Coronary artery (tissue), 2 donors: ENCODE data around the gene F13A1.

Experiments
- DNase-seq: peaks from one replicate; pipeline ENCODE4 v3.0.0-alpha.2; 2017; ENCODE audit warnings: low spot score
- H3K27ac ChIP-seq, 2 donors: fragments of 200-600 bp; sonication (generic); one replicate each; pipeline ENCODE4 v1.5.1; 2016 to 2019
- H3K4me3 ChIP-seq: fragments of 200-600 bp; sonication (generic); 2 replicates; pipeline ENCODE4 v1.5.1; 2016; ENCODE audit warnings: mild to moderate bottlenecking, moderate library complexity
- CTCF ChIP-seq: fragments of 200-600 bp; sonication (generic); IDR thresholded peaks from one replicate; pipeline ENCODE4 v1.5.1; 2019; ENCODE audit warnings: antibody characterized with exemption

The F13A1 gene

GRCh38 chr6:6244624-6245023 lies 75.8 kb downstream of the F13A1 start:
- TF ChIP-seq CTCF: no peak
- no peak overlapping the region for H3K27ac ChIP-seq
- H3K4me3 ChIP-seq: no peak overlapping the region
- no peak for DNase-seq

- TF ChIP-seq CTCF: no peak
- Histone ChIP-seq H3K4me3 (no peak overlapping the region), H3K27ac (no peak overlapping the region)
- no peak for DNase-seq
Observed at GRCh38 chr6:6243846-6244245, 76.6 kb downstream of the F13A1 start.

DNA sequence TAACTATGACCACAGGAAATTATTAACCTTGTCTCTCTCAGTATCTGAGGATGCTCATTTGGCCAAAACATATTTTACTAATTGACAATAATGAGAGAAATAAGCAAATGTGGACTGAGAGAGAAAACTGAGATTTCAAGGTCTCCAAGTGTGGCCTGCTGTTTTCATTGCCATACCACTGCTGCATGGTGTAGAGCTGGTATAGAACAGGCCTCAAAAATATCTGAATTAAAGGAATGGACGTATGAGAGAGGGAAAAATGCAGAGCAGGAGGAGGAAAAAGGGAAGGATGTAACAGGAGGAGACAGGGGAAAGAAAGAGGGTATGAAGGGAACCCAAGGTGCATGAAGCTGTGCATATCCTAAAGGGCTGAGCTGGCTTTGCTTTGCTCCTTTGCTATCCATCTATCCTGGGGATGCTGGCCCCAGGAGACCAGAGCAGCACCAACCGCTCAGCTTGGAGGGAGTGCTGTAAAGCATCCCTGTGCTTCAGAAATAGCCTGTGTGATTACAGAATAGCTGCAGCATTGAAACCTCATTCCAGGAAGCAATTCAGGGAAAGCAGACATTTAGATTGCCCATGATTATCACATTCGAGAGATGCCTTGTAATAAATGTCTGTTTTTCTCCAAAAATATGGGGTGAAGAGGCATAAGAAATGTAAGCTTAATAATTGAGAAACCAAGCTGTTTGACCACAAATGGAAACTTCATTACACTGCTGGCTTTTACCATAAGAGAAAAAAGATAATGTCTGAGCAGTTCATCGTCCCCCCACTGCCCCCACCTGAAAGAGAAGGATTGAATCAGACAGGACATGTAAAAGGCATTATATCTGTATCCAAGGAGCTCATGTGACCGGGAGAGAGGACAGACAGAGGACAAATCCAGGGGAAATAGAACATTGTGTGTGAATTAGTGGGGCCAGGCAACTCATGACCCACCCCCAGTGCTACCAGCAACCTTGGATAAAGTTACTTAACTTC lies 80.6 kb downstream of the F13A1 start:
- H3K4me3 ChIP-seq: no peak overlapping the region
- TF ChIP-seq CTCF: no peak
- no peak overlapping the region for H3K27ac ChIP-seq
- no peak for DNase-seq

DNA sequence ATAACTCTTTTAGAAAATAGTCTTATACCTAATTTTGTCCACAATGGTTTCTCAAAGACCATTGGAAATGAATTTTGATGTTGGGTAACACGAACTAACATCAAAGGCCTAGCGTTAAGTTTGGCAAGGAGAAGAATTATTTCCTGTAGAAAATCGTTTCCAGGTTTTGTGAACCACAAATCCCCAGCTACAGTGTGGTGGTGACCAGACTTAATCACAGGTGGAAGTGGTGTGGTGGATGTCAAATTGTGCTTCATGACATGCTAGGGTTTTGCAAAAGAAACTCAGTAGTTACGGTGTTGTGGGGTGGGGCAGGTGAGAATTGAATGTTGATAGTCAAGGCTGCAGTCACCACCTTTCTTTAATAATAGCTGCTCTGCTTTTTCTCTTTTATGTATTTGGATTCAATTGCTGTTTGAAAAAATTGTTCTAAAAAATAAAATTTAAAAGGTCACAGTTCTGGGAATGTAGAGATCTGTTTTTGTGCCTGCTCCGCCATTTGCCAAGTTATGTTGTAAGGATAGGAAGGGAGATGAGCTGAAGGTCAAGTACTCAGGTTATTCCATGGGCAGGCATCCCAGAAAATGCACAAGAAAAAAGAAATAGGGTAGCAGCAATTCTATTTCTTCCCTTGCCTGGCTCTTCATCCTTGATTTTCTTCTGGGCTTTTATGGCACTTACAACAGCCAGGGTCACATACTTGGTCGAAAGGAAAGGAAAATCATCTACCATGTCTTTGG lies 83.6 kb downstream of the F13A1 start:
- no peak overlapping the region for H3K4me3 ChIP-seq
- no peak for DNase-seq
- TF ChIP-seq CTCF: no peak
- H3K27ac ChIP-seq: no peak overlapping the region

- Histone ChIP-seq H3K4me3 (no peak overlapping the region), H3K27ac (no peak overlapping the region)
- no peak for TF ChIP-seq CTCF
- DNase-seq: no peak
Observed at GRCh38 chr6:6235786-6236185, 84.7 kb downstream of the F13A1 start.

DNA sequence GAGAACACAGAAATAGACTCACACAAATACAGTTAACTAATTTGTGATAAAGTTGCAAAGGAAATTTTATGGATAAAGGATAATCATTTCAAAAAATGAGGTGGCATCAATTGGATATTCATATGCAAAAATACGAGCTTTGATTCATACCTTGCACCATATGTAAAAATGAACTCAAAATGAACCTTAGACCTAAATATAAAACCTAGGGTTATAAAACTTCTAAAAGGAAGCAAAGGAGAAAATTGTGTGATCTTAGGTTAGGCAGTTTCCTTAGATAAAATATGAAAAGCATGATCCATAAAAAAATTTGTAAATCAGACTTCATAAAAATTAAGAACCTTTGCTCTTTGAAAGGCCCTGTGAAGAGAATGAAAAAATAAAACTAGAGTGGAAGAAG lies 85.5 kb downstream of the F13A1 start:
- H3K27ac ChIP-seq: no peak overlapping the region
- no peak for DNase-seq
- TF ChIP-seq CTCF: no peak
- no peak overlapping the region for H3K4me3 ChIP-seq
